NCI-H1436 treated with DMSO at 0.1 percent for 48 hours (cell line): ENCODE measurements around the gene OR1A2.
"Not testable (repeated sequence)": the region's sequence is repeated elsewhere in the genome, so short reads cannot be mapped to it uniquely, and the experiment has no call there.

Source experiments
- DNase-seq: peaks from one replicate; lab custom pipeline; 2025; lab: John Stamatoyannopoulos, UW

OR1A2 gene

GRCh38 chr17:3197219-3197618, at the start of gene OR1A2:
TSS of gene OR1A2 (plus strand) at chr17:3197519. CDS start at chr17:3197519, 0 bp downstream.
- no peak for DNase-seq

GRCh38 chr17:3157218-3157617, 40.1 kb upstream of the OR1A2 start:
- DNase-seq, result no peak

DNA sequence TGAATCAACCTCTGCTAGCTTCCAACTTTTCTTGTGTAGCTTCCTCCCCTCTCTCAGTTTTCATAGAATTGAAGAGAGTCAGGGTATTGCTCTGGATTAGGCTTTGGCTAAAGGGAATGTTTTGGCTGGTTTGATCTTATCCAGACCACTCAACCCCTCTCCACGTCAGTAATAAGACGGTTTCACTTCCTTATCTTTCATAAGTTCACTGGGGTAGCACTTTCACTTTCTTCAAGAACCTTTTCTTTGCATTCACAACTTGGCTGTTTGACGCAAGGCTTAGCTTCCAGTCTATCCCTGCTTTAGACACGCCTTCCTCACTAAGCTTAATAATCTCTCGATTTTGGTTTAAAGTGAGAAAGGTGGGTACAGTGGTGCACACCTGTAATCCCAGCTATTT, 29.7 kb upstream of the OR1A2 start:
- no peak for DNase-seq

DNA sequence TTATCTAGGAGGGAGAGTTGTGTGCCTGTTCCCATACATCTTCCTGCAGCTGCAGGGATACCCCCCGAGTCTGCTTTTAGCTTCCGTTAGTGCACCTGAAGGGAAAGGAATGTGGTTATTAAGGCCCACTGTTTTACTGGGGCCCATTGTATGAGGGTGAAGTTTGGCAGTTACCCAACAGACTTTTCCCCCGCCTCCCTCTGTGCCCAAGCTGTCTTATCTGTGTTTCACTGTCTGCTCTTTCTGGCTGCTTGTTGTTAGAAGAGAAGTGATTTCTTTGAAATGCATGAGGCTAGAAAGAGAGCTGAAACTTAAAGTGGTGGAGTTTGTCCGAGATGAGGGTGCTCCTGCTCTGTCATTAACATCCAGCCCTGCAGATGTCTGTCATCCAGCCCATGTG, 7.4 kb upstream of the OR1A2 start:
- DNase-seq, result no peak

- no peak for DNase-seq
Measured at GRCh38 chr17:3207367-3207766, 10.0 kb downstream of the OR1A2 start, which contains the start of gene OR1A1. TSS of gene OR1A1 (plus strand) at chr17:3207667. CDS start at chr17:3215621, 7,954 bp downstream.

GRCh38 chr17:3208484-3208883, 11.2 kb downstream of the OR1A2 start:
- DNase-seq, result no peak

GRCh38 chr17:3213001-3213400, 15.7 kb downstream of the OR1A2 start:
- no peak for DNase-seq

DNA sequence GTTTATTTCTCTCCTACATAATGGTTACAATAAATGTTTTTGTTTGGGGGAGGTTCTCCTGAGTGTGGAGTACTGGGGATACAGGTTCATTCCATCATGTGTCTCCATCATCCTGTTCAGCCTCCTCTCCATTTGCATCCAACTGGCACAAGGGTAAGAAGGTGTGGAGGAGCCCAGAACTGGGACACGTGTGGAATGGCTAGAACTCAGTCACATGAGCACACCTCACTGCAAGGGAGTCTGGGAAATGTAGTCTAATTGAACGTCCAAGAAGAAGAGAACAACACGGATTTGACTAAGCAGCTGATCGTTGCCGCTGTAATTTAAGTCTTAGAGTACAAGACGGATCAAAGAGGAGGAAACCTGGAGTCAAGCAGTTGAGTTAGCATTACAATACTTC, 16.3 kb downstream of the OR1A2 start:
- DNase-seq, result no peak

DNA sequence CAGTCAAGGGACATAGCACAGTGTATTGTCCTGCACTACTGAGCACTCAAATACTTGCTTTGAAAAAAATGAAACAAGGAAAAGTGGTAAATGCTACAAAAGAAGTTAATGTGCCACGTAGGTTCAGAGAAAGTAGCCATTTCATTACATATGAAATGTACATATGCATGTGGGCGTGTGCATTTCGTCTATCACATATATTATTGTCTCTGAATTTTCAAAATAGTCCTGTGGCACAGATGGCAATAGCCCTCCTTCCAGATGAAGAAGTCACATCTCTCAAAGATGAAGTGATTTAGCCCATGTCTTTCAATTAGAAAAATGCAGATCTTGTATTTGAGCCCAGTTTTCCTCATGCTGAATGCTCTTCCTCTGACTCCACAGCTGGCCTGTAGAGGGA, 22.7 kb downstream of the OR1A2 start:
- not testable (repeated sequence) for DNase-seq

GRCh38 chr17:3221850-3222249, 24.5 kb downstream of the OR1A2 start:
- DNase-seq, result no peak

DNA sequence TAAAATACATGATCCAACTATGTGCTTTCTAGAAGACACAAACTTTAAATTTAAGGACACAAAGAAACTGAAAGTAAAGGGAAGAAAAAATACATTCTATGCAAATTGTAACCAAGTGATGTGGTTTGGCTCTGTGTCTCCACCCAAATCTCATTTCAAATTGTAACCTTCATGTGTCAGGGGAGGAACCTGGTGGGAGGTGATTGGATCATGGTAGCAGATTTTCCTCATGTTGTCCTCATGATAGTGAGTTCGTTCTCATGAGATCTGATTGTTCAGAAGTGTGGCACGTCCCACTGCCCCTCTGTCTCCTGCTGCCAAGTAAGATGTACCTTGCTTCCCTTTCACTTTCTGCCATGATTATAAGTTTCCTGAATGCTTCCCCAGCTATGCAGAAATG, 25.2 kb downstream of the OR1A2 start:
- no peak for DNase-seq

DNA sequence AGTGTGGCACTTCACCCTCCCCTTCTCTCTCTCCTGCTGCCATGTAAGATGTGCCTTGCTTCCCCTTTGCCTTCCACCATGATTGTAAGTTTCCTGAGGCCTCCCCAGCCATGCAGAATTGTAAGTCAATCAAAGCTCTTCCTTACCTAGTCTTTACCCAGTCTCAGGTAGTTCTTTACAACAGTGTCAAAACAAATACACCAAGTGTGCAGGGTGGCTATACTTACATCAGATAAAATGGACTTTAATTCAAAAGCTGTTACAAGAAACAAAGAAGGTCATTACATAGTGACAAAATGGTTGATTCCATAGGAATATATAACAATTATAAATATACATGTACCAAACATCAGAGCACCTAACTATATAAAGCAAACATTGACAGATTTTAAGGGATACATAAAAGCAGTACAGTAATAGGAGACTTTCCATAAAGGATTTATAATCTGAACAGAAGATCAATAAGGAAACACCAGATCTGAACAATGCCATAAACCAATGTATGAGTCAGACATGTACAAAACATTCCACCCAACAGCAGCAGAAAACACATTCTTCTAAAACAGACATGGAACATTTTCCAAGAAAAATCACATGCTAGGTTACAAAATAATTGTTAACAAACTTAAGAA, 27.5 kb downstream of the OR1A2 start:
- not testable (repeated sequence) for DNase-seq

GRCh38 chr17:3232300-3232699, 35.0 kb downstream of the OR1A2 start:
- DNase-seq, result not testable (repeated sequence)

GRCh38 chr17:3238685-3239084, 41.4 kb downstream of the OR1A2 start:
- DNase-seq, result not testable (repeated sequence)

DNA sequence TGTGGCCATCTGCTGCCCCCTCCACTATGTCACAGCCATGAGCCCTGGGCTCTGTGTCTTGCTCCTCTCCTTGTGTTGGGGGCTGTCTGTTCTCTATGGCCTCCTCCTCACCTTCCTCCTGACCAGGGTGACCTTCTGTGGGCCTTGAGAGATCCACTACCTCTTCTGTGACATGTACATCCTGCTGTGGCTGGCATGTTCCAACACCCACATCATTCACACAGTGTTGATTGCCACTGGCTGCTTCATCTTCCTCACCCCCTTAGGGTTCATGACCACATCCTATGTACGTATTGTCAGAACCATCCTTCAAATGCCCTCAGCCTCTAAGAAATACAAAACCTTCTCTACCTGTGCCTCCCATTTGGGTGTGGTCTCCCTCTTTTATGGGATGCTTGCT, 43.7 kb downstream of the OR1A2 start:
- not testable (repeated sequence) for DNase-seq

- DNase-seq, result not testable (repeated sequence)
Measured at GRCh38 chr17:3244841-3245240, 47.5 kb downstream of the OR1A2 start.
